HepG2 (cell line): ENCODE measurements around the gene TECTB. TPM values are rescaled to one million over a fixed set of nuclear protein-coding genes. Genes with fewer than 3 reads are reported as not detected.

ENCODE experiments used
- ERF ChIP-seq: IDR thresholded peaks from 2 replicates; pipeline ENCODE4 v1.6.1; 2018; ENCODE audit warnings: missing biosample characterization, missing genetic modification reagents
- MXD4 ChIP-seq: IDR thresholded peaks from 2 replicates; pipeline ENCODE4 v1.6.1; 2016; ENCODE audit warnings: mild to moderate bottlenecking, missing biosample characterization, missing genetic modification reagents
- ZNF441 ChIP-seq: sonication (generic); formaldehyde crosslinking; IDR thresholded peaks from 2 replicates; pipeline ENCODE4 v1.7.0; 2021; ENCODE audit warnings: missing genetic modification reagents, borderline replicate concordance
- ZNF724P ChIP-seq: sonication (generic); formaldehyde crosslinking; IDR thresholded peaks from 2 replicates; pipeline ENCODE4 v1.8.0; 2022; ENCODE audit warnings: missing genetic modification reagents, borderline replicate concordance
- ZNF883 ChIP-seq: sonication (generic); formaldehyde crosslinking; IDR thresholded peaks from 2 replicates; pipeline ENCODE4 v1.5.1; 2020; ENCODE audit warnings: mild to moderate bottlenecking, missing genetic modification reagents; ENCODE audit errors: not compliant biosample characterization
- polyA plus RNA-seq, 8 experiments: library from polyadenylated mRNA; depleted of rRNA in 3 of 8; stranded (reverse) in 7 of 8; unstranded in 1 of 8; fragments of >200 nt; fragmentation: Illumina TruSeq in 4 of 8; extraction: Trizol in 4 of 8; gene quantifications; 2 replicates each; pipeline versions ENCODE4 v1.2.1 to v1.2.3, GENCODE V29; 2011 to 2016; ENCODE audit warnings: low read depth in 4 of 8, missing spikeins in 1 of 8, mixed read lengths in 1 of 8; ENCODE audit not compliant: insufficient read depth in 1 of 8
- total RNA-seq, 5 experiments: library from RNA; depleted of rRNA; stranded (reverse); fragments of >200 nt; fragmentation: Illumina TruSeq; extraction: Trizol; gene quantifications; 2 replicates each; pipeline ENCODE4 v1.2.3, GENCODE V29; 2016; ENCODE audit warnings: low read depth in 1 of 5
- TF ChIP-seq, protein P1 (sequence below): sonication (generic); formaldehyde crosslinking; IDR thresholded peaks from 2 replicates; pipeline ENCODE4 v1.5.1; 2020; ENCODE audit warnings: mild to moderate bottlenecking, missing genetic modification reagents, moderate library complexity
- TF ChIP-seq, protein P2 (sequence below): sonication (generic); formaldehyde crosslinking; IDR thresholded peaks from 2 replicates; pipeline ENCODE4 v1.5.1; 2020; ENCODE audit warnings: mild to moderate bottlenecking, missing genetic modification reagents

The TECTB gene
- total and polyA plus RNA-seq, 2 of the 13 experiments (the other 11 are each of a cell fraction or from before 2014, with no cell fraction given), result 0.78 to 1.8 TPM

DNA sequence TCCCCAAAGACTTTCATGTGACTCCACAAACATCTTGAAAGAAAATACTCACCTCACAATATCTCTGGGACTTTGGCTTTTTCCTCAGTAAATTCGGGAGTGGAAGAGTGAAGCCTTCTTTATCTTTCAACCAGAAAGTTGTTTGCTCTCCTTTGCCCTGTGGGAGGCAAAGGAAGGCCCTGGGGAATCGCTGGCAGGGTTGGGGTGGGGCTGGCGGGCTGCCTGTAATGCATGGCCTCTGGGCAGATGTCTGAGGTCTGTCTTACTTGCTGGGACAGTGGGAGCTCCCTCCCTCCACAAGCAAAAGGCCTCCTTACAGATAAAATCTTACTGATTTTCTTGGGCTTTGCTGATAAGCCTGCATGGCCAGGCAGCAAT is 24.9 kb downstream of the TECTB start (continued):
- TF ChIP-seq MXD4 (CRISPR knock-in tag) (no peak), ZNF883 (CRISPR knock-in tag) (no peak), ZNF724P (CRISPR knock-in tag) (0 out of 2 replicates have a peak, but pooled peaks have one; percentile 8), ZNF441 (no peak), ERF (CRISPR knock-in tag) (peak; percentile 2; the same call in 1 of the 2 replicates)
- TF ChIP-seq, protein P1, sequence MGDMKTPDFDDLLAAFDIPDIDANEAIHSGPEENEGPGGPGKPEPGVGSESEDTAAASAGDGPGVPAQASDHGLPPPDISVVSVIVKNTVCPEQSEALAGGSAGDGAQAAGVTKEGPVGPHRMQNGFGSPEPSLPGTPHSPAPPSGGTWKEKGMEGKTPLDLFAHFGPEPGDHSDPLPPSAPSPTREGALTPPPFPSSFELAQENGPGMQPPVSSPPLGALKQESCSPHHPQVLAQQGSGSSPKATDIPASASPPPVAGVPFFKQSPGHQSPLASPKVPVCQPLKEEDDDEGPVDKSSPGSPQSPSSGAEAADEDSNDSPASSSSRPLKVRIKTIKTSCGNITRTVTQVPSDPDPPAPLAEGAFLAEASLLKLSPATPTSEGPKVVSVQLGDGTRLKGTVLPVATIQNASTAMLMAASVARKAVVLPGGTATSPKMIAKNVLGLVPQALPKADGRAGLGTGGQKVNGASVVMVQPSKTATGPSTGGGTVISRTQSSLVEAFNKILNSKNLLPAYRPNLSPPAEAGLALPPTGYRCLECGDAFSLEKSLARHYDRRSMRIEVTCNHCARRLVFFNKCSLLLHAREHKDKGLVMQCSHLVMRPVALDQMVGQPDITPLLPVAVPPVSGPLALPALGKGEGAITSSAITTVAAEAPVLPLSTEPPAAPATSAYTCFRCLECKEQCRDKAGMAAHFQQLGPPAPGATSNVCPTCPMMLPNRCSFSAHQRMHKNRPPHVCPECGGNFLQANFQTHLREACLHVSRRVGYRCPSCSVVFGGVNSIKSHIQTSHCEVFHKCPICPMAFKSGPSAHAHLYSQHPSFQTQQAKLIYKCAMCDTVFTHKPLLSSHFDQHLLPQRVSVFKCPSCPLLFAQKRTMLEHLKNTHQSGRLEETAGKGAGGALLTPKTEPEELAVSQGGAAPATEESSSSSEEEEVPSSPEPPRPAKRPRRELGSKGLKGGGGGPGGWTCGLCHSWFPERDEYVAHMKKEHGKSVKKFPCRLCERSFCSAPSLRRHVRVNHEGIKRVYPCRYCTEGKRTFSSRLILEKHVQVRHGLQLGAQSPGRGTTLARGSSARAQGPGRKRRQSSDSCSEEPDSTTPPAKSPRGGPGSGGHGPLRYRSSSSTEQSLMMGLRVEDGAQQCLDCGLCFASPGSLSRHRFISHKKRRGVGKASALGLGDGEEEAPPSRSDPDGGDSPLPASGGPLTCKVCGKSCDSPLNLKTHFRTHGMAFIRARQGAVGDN (CRISPR knock-in tag), result peak; percentile 17; the same call in 1 of the 2 replicates
- TF ChIP-seq, protein P2, sequence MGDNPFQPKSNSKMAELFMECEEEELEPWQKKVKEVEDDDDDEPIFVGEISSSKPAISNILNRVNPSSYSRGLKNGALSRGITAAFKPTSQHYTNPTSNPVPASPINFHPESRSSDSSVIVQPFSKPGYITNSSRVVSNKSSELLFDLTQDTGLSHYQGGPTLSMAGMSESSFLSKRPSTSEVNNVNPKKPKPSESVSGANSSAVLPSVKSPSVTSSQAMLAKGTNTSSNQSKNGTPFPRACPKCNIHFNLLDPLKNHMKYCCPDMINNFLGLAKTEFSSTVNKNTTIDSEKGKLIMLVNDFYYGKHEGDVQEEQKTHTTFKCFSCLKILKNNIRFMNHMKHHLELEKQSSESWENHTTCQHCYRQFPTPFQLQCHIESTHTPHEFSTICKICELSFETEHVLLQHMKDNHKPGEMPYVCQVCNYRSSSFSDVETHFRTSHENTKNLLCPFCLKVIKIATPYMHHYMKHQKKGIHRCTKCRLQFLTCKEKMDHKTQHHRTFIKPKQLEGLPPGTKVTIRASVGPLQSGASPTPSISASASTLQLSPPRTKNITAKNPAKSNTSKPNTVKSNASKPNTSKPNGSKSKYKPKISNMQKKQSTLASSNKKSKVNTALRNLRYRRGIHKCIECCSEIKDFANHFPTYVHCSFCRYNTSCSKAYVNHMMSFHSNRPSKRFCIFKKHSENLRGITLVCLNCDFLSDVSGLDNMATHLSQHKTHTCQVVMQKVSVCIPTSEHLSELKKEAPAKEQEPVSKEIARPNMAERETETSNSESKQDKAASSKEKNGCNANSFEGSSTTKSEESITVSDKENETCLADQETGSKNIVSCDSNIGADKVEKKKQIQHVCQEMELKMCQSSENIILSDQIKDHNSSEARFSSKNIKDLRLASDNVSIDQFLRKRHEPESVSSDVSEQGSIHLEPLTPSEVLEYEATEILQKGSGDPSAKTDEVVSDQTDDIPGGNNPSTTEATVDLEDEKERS (CRISPR knock-in tag), result peak; percentile 50; the same call in 1 of the 2 replicates
